Retinal pigment epithelial cell (primary cell): ENCODE results near the gene NCOA1.
"Not testable (repeated sequence)": the region's sequence is repeated elsewhere in the genome, so short reads cannot be mapped to it uniquely, and the experiment has no call there.

Experiments
- DNase-seq: peaks from one replicate; pipeline ENCODE4 v3.0.0-alpha.2; 2010; ENCODE audit warnings: low read depth
- H3K4me3 ChIP-seq: 2 replicates; pipeline ENCODE4 v1.5.1; 2011; ENCODE audit warnings: mild to moderate bottlenecking, low read length, control low read depth, moderate library complexity
- TF ChIP-seq, protein P1 (sequence below): conservative IDR thresholded peaks from 2 replicates; pipeline ENCODE4 v1.5.1; 2011; ENCODE audit warnings: low read depth, low read length, control low read depth, inconsistent platforms

Gene NCOA1

DNA sequence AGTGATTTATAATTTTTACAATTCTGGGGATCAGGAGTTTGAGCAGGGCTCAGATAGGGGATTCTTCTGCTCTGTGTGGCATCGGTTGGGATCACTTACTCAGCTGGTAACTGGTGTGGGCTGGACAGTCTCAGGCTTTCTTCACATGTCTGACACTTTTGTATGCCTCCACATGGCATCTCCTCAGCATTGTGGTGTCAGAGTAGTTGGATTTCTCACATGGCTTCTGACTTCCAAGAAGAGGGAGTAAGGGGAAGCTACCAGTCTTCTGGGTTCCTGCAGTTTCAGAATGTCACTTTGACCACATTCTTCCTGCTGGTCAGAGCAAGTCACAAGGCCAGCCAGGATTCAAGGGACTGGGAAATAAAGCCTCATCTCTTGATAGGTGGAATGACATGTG, 55.6 kb downstream of the NCOA1 start:
- no peak for DNase-seq
- TF ChIP-seq, protein P1, sequence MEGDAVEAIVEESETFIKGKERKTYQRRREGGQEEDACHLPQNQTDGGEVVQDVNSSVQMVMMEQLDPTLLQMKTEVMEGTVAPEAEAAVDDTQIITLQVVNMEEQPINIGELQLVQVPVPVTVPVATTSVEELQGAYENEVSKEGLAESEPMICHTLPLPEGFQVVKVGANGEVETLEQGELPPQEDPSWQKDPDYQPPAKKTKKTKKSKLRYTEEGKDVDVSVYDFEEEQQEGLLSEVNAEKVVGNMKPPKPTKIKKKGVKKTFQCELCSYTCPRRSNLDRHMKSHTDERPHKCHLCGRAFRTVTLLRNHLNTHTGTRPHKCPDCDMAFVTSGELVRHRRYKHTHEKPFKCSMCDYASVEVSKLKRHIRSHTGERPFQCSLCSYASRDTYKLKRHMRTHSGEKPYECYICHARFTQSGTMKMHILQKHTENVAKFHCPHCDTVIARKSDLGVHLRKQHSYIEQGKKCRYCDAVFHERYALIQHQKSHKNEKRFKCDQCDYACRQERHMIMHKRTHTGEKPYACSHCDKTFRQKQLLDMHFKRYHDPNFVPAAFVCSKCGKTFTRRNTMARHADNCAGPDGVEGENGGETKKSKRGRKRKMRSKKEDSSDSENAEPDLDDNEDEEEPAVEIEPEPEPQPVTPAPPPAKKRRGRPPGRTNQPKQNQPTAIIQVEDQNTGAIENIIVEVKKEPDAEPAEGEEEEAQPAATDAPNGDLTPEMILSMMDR: no peak
- no peak overlapping the region for H3K4me3 ChIP-seq

DNA sequence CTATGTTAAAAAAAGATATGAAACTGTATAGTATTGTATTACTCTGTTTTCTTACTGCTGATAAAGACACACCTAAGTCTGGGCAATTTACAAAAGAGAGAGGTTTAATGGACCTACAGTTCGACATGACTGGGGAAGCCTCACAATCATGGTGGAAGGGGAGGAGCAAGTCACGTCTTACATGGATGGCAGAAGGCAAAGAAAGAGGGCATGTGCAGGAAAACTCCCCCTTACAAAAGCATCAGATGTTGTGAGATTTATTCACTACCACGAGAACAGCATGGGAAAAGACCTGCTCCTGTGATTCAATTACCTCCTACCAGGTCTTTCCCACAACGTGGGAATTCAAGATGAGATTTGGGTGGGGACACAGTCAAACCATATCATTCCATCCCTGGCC, 57.0 kb downstream of the NCOA1 start:
- TF ChIP-seq, protein P1: no peak
- DNase-seq: no peak
- H3K4me3 ChIP-seq: no peak overlapping the region

DNA sequence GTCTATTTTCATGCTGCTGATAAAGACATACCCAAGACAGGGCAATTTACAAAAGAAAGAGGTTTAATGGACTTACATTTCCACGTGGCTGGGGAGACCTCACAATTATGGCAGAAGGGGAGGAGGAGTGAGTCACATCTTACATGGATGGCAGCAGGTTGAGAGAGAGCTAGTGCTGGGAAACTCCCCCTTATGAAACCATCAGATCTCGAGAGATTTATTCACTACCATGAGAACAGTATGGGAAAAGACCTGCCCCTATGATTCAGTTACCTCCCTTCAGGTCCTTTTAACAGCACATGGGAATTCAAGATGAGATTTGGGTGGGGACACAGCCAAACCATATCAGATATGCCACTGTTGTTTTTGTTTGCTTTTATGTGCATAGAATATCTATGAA, 59.2 kb downstream of the NCOA1 start:
- DNase-seq: not testable (repeated sequence)

DNA sequence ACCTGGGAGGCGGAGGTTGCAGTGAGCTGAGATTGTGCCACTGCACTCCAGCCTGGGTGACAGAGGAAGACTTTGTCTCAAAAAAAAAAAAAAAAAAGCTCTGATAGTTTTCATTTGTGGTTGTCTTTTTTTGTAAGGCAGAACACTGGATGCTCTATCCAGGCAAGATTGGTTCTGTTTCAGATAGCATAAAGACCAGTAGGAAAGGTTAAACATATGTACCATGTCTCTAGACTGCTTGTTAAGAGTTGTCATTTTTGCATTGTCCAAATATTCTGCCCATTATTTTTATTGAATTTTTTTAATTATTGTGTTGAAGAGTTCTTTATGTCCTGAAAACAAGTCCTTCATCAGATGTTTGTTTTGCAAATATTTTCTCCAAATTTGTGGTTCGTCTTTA, 60.0 kb downstream of the NCOA1 start:
- no peak overlapping the region for H3K4me3 ChIP-seq
- TF ChIP-seq, protein P1: no peak
- no peak for DNase-seq

More for the DNA sequence above, 59.2 kb downstream of the NCOA1 start:
- not testable (repeated sequence) for H3K4me3 ChIP-seq

DNA sequence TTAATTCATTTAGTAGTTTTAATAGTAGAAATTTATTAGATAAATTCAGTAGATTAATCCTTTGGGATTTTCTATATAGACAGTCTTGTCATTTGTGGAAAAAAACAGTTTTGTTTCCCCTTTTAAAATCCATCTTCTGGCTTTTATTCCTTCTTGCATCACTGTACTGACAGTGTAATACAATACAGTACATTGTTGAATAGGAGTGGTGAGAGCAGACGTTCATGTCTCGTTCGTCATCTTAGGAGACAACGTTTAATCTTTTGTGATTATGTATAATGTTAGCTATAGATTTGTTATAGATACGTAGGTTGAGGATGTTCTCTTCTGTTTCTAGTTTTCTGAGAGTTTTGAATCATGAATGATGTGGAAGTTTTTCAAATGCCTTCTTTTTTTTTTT, 61.8 kb downstream of the NCOA1 start:
- TF ChIP-seq, protein P1: no peak
- DNase-seq: no peak

DNA sequence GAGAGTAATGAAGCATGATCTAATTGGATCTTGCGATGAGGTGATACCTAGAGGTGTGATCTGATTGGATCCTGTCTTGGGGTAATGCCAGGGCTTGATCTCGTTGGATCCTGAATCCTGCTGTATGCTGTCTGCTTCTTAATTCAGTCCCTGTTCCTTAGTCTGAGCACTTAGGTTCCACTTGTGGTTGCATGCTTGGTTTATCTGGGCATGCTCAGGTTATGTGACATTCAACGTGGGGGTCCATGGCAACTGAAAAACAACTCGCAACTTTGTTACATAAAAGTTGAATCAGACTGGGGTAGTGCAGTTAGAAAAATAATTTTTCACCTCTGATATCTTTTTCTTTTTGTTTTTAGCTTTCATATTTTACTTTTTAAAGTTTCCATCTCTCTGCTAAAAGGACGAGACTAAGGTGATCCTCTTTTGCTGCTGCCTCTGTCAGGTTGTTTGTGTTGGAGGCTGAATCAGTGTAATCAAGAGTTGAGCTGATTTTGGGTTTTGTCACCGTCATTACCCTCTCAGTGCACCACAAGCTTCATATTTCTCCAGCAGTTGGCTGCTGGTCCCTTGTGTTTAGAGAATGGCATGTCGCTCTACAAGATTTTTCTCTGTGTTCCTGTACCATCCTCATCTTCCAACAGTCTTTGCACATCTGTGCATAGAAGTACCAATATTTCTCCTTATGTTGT, 67.9 kb downstream of the NCOA1 start:
- no peak for DNase-seq
- no peak overlapping the region for H3K4me3 ChIP-seq
- TF ChIP-seq, protein P1: no peak

More for the DNA sequence above, 61.8 kb downstream of the NCOA1 start:
- no peak overlapping the region for H3K4me3 ChIP-seq

DNA sequence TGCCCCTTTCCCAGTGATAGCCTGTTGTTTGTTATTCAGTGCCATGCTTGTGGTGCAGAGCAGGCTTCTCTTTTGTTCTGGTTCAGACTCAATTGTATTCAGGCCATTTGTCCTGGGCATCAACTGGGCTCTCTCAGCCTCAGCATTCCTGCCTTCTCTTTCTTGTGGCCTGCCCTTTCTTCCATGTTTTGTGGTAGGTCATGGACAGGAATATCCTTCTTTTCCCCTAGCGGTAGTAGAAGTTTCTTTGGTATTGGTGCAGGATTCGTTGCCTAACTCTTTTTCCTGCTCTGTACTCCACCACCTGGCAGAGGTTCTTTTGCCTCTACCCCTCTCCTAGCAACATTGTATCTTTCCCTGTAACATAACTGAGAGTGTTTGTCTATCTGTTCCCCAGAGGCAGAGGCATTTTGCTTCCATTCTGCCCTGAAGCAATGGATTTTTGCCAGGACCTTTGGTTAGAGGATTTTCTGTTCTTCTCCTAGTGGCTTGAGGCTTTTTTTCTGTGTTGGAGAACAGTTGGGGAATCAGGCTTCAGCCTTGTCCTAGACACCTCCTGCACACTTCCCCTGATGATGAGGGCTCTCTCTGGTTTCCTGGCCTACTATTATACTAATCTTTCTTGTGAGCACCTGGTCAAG, 68.5 kb downstream of the NCOA1 start:
- no peak overlapping the region for H3K4me3 ChIP-seq
- TF ChIP-seq, protein P1: no peak
- no peak for DNase-seq
